ENCODE results near the gene DDX56. TPM values are rescaled to one million over a fixed set of nuclear protein-coding genes. Genes with fewer than 3 reads are reported as not detected.

DDX56 gene
- total RNA-seq, 1 donor from 2014 or later = 53.5 TPM

DNA sequence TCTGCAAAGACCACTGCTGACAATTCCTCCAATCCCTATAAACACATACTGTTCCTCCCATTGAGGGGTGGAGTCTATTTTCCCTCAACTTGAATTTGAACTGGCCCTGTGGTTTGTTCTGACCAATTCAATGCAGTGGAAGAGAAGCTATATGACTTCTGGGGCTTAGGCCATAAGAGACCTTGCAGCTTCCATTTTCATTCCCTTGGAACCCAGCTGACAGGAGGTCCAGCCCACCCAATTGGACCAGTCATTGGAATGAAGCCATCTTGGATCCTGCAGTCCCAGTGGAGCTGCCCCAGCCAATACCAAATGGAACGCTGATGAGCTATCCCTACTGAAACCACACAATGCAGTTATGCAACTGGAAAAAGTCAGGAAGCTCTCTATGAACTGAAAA lies 17.2 kb upstream of the DDX56 start:
- ATAC-seq = no peak
- no peak for DNase-seq
- H3K36me3 ChIP-seq = no peaks in the 10 kb centered on the region
- no peaks in the 10 kb centered on the region for H3K9me3 ChIP-seq
- H3K4me3 ChIP-seq = no peak overlapping the region
- TF ChIP-seq, protein P1, sequence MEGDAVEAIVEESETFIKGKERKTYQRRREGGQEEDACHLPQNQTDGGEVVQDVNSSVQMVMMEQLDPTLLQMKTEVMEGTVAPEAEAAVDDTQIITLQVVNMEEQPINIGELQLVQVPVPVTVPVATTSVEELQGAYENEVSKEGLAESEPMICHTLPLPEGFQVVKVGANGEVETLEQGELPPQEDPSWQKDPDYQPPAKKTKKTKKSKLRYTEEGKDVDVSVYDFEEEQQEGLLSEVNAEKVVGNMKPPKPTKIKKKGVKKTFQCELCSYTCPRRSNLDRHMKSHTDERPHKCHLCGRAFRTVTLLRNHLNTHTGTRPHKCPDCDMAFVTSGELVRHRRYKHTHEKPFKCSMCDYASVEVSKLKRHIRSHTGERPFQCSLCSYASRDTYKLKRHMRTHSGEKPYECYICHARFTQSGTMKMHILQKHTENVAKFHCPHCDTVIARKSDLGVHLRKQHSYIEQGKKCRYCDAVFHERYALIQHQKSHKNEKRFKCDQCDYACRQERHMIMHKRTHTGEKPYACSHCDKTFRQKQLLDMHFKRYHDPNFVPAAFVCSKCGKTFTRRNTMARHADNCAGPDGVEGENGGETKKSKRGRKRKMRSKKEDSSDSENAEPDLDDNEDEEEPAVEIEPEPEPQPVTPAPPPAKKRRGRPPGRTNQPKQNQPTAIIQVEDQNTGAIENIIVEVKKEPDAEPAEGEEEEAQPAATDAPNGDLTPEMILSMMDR (IDR thresholded peaks at IDR 0.05) = no peak
- H3K27me3 ChIP-seq = no peaks in the 10 kb centered on the region
- intact Hi-C loops (cut with DNase I) = no loop called here
- no peak overlapping the region for H3K27ac ChIP-seq
- peaks cover 3% of the 10 kb centered on the region for H3K4me1 ChIP-seq

DNA sequence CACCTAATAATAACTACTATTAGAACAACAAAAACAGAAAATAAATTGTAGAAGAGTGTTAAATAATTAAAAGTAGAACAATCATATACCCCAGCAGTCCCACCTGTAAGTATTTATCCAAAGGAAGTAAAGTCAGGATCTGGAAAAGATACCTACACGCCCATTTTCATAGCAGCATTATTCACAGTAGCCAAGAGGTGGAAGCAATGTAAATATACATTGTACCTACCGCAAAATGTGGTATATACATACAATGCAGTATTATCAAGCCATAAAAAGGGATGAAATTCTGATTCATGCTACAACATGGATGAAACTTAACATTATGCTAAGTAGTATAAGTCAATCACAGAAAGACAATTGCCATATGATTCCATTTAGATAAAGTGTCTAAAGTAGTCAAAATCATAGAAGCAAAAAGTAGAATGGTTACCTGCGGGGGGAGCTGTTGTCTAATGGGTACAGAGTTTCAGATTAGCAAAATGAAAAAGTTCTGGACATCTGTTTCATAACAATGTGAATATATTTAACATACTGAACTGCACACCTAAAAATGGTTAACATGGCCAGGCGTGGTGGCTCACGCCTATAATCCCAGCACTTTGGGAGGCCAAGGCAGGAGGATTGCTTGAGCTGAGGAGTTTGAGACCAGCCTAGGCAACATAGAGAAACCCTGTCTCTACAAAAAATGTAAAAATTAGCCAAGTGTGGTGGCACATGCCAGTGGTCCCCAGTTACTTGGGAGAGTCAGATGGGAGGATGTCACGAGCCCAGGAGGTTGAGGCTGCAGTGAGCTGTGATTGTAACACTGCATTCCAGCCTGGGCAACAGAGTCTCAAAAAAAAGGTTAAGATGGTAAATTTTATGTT lies 14.4 kb upstream of the DDX56 start:
- intact Hi-C loops (cut with DNase I) = loop anchor here (10.0 kb wide), 1 partner anchor 257 kb away; the partner anchor contains the start of gene H2AZ2
- no peaks in the 10 kb centered on the region for H3K9me3 ChIP-seq
- H3K27me3 ChIP-seq = no peaks in the 10 kb centered on the region
- H3K27ac ChIP-seq = no peak overlapping the region
- TF ChIP-seq, protein P1 (IDR thresholded peaks at IDR 0.05) = peak; percentile 67
- no peak for DNase-seq
- H3K4me1 ChIP-seq = peaks cover 3% of the 10 kb centered on the region
- H3K36me3 ChIP-seq = no peaks in the 10 kb centered on the region
- no peak overlapping the region for H3K4me3 ChIP-seq
- ATAC-seq = peak; percentile 85

DNA sequence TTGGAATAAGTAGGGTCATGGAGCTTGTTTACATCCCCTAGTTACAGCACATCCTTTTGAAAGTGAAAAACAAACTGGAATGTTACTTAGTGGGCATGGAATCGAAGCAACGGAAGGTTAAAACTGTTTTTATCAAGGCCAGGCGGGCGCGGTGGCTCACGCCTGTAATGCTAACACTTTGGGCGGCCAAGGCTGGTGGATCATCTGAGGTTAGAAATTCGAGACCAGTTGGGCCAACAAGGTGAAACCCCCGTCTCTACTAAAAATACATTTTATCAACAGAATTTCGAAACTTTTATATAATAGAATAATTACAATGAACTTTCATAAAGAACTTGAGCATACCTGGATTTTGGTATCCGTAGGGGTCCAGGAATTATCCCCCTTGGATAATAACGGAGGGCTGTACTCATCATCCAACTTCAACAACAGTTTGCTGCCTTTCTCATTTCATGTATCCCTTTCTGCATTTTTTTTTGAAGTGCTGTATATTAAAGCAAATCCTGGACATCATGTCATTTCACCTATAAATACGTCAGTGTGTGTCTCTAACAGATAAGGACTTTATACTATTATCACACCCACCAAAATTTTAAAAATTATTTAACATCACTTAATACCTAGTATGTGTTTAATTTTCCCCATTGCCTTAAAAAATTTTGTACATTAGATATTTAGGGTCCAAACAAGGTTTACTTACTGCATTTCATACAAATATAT lies 9.6 kb upstream of the DDX56 start:
- Histone ChIP-seq H3K4me3 (peak overlapping the region; percentile 100), H3K36me3 (peaks cover 25% of the 10 kb centered on the region), H3K27me3 (no peaks in the 10 kb centered on the region), H3K9me3 (no peaks in the 10 kb centered on the region), H3K4me1 (peaks cover 16% of the 10 kb centered on the region), H3K27ac (peak overlapping the region; percentile 98)
- DNase-seq = no peak
- TF ChIP-seq, protein P1 (IDR thresholded peaks at IDR 0.05) = no peak
- no peak for ATAC-seq
- intact Hi-C loops (cut with DNase I) = loop anchor here (10.0 kb wide), 1 partner anchor 261 kb away; the partner anchor contains the start of gene H2AZ2

DNA sequence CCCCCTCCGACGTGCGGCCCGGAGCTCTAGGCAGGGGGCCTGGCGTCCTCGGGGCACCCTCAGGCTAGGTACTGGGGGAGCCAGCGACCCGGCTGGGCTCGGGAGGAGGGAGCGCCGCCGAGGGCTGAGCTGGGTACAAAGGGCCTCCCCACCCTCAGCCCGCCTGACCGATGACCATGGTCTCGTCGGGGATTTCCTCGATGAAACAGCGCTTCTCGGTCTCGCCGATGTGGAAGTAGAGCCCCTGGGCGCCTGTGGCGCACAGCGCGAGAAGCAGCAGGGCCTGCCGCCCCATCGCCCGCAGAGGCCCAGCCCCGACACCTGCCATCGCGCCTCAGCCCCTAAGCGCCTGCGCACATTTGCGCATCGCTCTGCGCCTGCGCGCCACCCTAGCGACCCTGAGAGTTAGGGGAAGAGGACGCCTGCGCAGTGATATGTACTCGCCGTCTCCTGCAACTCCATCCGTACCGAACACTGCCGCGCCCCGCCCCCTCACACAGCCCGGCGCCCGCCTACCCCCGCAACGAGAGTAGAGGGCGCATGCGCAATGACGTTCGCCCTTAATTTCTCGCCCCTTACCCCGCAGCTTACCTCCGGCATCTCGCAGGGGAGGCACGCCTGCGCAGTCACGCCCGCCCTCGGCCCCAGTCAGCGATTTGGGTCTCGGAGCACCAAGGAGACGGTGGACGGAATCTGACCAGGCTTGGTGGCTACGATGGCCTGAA lies 8.3 kb upstream of the DDX56 start, which contains the start of gene TMED4:
Gene TMED4 (minus strand): TSS at position 353 of the 725 bp plus-strand sequence. CDS start 25 bp downstream, at position 328.
- peaks cover 14% of the 10 kb centered on the region for H3K4me1 ChIP-seq
- intact Hi-C loops (cut with DNase I) = loop anchor here (10.0 kb wide), 1 partner anchor 263 kb away; the partner anchor contains the start of gene H2AZ2
- TF ChIP-seq, protein P1 (IDR thresholded peaks at IDR 0.05) = no peak
- H3K9me3 ChIP-seq = no peaks in the 10 kb centered on the region
- DNase-seq = peak; percentile 100
- peaks cover 34% of the 10 kb centered on the region for H3K36me3 ChIP-seq
- peak; percentile 99 for ATAC-seq
- peak within 1 kb of the TSS; percentile 100 for H3K4me3 ChIP-seq
- H3K27me3 ChIP-seq = no peaks in the 10 kb centered on the region
- H3K27ac ChIP-seq = peak within 1 kb of the TSS; percentile 98
